Right ventricle myocardium inferior (tissue), 1 donor: ENCODE measurements around the gene TIMD4. TPM values are rescaled to one million over a fixed set of nuclear protein-coding genes. Genes with fewer than 3 reads are reported as not detected.
"Not testable (repeated sequence)": the region's sequence is repeated elsewhere in the genome, so short reads cannot be mapped to it uniquely, and the experiment has no call there.

ENCODE experiments used
- ATAC-seq: fragments of 200-7000 bp; cut with Tn5 transposase; one replicate; pipeline ENCODE4 v1.9.1; 2020; ENCODE audit warnings: mild to moderate bottlenecking, moderate library complexity
- DNase-seq: peaks from one replicate; pipeline ENCODE4 v3.0.0; 2021; ENCODE audit errors: missing footprints
- intact Hi-C: fragments of 100-400 bp; cut with DNase I; formaldehyde crosslinking; loops from one replicate; pipeline ENCODE4 v1.11.0; 2022
- total RNA-seq: library from RNA; stranded (reverse); fragmentation: NEBNext Ultra II Directional; extraction: Animal tissue kit (Norgen Biotek cat#: 25700); gene quantifications from one replicate; pipeline ENCODE4 v1.2.1, GENCODE V29; 2021
- donor health status: DM: no; HTN: yes; CAD: no; lungs with severe emphysema.

Gene TIMD4
- total RNA-seq, 1 donor from 2014 or later = 0.35 TPM

DNA sequence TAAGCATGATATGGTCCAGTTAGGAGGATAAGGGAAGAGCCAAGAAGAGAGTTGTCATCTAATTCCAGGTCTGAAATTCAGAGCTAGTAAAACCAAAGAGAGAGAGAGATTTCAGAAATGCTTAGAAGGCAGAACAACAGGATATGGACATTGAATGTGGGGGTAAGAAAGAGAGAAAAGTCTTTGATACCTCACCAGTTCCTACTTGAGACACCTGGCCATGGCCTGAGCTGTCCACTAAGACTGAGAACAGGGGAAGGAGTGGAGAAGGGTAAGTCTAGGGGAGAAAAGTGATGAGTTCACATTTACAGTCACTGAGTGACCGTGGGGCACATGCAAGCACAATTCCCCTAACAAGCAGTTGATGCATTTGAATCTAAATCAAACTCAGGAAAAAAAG lies 35.5 kb downstream of the TIMD4 start:
- no peak for ATAC-seq
- intact Hi-C loops = no loop called here
- DNase-seq = no peak

DNA sequence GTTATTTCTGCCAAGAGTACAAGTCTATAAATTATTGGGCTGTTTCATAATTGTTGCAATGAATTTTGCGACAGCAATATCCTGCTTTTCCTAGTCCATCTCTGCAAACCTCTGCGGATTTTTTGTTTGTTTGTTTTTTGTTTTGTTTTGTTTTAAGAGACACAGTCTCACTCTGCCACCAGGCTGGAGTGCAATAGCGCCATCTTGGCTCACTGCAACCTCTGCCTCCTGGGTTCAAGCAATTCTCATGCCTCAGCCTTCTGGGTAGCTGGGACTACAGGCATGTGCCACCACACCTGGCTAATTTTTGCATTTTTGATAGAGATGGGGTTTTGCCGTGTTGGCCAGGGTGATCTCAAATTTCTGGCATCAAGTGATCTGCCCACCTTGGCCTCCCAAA lies 37.3 kb downstream of the TIMD4 start:
- intact Hi-C loops, ATAC-seq, DNase-seq: not testable (repeated sequence)

DNA sequence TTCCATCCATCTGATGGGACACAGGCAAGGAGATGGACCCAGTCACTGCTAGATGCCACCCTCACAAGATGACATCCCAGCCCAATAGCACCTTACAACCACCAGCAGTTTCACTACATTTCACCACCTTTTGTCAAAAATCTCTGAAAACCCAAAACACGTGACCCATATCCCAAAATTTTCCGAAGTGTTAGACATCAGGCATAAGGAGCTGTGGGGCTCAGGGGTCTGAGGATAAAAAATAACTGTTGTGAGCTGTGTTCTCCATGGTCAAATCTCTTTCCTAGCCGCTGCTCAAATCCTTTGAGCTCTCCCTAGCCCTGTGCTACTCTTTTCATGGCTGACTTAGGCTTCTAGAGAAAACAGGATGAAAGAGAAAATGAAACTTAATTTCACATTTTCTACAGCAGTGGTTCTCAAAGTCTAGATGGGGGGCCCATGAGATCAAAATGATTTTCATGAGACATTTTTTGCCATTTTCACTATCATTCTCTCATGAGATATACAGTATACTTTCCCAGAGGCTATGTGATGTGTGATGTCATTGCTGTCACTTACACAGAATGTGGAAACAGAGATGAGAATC lies 40.7 kb downstream of the TIMD4 start:
- DNase-seq (no peak), ATAC-seq (no peak)
- intact Hi-C loops = no loop called here

DNA sequence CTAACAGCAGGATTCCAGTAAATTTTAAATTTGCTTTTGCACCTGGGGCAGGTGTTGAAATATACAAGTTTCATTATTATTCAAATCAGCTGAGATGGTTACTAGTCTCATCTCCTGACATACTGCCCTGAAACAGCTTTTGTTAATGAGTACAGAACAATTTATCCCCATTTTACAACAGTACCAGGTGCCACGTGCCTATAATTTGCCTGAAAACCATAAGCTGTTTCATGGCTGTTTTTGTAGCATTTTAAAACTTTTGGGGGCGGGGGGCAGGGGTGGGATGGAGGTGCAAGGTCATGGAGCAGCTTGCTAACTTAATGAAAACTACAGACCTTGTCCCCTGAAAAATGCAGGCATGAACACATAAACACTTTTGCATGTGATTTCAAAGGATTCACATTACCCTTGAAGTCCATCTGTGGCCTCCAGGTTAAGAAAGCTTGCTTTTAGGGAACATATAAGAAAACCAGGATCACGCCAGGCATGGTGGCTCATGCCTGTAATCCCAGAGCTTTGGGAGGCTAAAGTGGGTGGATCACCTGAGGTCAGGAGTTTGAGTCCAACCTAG lies 42.1 kb downstream of the TIMD4 start:
- DNase-seq = no peak
- no peak for ATAC-seq
- intact Hi-C loops = no loop called here

DNA sequence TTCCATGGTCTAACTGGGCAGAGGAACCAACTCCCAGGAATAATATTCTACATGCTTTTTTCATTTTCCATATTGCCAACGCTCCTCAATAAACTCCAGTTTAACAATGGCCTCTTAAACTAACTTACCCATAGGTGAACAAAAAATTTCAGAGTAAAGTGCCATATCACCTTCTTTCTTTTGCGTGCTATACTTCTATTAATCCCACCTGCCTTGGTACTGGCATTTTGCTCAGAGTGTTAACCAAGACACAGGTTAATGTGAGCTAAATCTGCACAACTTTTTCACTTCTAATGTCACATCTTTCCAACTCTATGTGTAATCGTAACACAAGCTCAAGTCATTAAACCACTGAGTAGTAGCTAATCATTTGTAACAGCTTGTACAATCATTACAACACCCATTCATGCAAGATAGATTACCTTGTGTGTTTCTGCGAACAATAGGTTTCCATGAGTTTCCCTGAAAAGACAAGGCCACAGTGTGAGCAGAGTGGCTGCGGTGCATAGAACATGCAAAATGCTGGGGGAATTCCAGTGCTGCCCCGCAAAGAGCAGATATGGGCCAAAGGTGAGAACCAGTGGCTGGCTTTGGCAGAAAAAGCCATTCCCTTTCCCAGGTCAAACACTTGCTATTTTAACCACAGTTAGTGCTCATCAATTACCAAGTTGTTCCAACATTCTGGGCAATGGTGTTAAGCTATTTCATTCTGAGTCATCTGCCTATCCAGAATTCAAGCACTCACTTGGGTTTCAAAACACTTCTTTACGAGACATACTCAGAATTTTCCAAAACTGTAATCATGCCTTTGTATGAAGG lies 42.8 kb downstream of the TIMD4 start:
- no peak for ATAC-seq
- intact Hi-C loops = no loop called here
- DNase-seq = no peak

DNA sequence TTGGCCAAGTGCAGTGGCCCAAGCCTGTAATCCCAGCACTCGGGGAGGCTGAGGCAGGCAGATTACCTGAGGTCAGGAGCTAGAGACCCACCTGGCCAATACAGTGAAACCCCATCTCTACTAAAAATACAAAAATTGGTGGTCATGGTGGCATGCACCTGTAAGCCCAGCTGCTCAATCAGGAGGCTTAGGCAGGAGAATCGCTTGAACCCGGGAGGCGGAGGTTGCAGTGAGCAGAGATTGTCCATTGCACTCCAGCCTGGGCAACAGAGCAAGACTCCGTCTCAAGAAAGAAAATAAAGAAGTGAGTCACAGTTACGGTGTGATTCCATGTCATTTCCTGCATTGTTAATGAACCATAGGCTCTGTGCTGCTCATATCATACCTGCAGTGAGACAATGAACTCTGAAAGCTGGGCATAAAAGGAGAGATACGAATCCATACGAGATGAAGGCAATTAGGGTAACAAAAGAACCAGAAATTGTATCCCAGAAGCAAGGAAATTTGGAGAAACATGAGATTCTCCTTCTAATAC lies 44.6 kb downstream of the TIMD4 start:
- intact Hi-C loops = no loop called here
- no peak for DNase-seq
- no peak for ATAC-seq

DNA sequence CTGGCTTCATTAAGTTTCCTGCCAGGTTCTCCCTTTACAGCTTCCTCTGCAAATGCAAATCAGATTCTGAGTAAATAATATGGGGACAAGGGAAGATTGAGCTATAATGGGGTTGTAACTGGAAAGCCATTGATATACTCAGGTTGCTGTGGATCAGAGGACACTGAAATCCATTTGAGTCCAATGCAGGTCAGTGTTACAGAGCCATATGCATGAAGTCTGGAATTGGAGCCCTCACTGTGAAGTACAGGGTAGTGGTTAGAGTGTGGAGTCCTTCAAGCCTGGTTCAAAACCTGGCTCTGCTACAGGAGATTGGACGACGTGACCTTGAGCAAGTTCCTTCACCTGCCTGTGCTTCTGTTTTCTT lies 48.7 kb downstream of the TIMD4 start:
- ATAC-seq (no peak), DNase-seq (no peak)

DNA sequence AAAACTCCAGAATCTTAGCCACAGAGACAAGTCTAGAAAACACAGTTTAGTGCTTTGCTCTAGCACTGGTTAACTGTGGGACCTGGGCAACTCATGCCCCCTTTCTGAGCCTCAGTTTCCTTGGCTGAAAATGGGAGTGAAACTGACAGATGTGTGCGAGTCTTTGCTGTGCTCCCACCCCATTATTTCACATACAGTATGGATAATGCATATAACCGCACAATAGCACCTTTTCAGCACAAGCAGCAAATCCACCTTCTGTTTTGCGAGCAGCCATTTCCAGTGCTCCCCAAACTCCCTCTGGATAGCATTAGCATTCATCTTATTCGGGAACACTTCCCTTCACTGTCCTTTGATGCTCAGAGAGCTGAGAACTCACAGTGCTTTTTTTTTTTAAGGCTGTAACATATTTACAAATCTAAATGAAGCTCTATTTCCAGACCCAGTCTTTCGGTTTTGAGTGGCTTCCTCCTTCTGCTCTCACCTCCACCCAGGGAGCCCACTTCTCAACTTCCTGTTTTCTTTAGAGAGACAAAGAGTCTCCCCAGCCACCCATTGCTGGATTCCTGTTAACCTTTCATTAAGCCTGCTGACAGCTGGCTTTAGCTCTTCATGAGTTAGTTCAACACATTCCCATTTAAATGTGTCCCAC lies 49.2 kb downstream of the TIMD4 start:
- DNase-seq (no peak), ATAC-seq (no peak)
- intact Hi-C loops = no loop called here

More for the DNA sequence above, 48.7 kb downstream of the TIMD4 start:
- intact Hi-C loops = no loop called here

DNA sequence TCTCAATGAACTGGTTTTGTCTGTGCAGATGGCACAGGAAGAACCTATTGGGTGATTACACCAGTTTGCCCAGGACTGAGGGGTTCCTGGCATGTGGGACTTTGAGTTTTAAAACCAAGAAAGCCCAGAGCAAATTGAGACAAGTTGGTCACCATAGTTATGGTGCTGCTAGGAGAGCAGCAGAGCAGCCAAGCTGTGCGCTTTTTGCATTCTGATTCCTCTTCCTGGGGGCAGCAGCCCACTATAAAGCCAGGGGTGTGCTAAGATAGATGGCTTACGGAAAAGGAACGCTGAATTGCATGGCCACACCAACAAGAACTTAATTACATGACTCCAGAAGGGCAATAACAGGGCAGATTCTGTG lies 49.7 kb downstream of the TIMD4 start:
- intact Hi-C loops = no loop called here
- ATAC-seq (no peak), DNase-seq (no peak)

DNA sequence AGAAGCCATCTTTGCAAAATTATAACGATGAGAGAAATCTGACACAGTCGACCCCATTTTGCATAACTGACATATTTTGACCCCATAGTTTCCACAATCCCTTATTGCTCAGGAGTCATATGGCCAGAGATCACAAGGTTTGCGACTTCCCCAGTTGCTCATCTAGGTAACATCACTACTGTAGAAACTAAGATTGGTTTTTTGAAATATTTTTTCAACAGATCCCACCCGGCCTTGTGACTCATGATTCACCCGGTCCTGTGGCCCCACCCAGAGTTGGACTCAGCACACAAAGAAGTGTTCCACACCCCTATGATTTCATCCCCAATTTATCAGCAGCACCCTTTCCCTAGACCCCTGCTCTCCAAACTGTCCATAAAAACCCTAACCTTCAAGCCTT lies 50.2 kb downstream of the TIMD4 start:
- no peak for DNase-seq
- ATAC-seq = no peak
- intact Hi-C loops = no loop called here

DNA sequence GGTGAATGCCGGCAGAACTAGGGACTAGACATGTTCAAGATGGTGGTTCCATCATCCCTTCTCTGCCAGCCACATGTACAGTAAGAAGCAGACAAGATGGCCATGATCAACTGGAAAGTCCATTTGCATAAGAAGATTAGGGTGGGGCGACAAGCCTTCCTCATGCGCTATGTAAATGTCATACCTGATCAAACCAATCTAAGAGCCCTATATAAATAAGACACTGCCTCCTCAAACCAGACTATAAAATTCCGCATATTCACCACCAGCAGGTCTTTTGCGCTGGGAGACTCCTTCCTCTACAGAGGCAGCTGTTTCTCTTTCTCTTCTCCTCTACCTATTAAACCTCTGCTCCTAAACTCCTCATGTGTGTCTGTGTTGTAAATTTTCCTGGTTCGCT lies 53.8 kb downstream of the TIMD4 start:
- ATAC-seq (no peak), DNase-seq (no peak)
- intact Hi-C loops = no loop called here

DNA sequence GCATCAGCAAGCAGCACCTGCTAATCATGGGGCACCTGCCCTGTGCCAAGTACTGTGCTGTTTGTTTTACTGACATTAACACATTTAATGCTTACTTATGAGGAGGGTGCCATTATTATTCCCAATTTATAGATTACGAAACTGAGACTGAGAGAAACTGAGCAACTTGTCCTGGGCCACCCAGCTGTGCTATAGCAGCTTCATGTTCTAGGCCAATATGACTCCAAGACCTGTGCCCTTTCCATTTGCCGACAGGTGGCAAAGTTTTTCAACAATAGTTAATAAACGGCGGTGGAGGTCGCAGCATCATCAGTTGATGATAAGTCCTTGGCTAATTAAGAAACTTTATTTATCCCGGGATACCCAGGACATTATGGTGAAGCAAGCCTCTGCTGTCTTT lies 55.4 kb downstream of the TIMD4 start:
- no peak for DNase-seq
- intact Hi-C loops = no loop called here
- ATAC-seq = no peak

DNA sequence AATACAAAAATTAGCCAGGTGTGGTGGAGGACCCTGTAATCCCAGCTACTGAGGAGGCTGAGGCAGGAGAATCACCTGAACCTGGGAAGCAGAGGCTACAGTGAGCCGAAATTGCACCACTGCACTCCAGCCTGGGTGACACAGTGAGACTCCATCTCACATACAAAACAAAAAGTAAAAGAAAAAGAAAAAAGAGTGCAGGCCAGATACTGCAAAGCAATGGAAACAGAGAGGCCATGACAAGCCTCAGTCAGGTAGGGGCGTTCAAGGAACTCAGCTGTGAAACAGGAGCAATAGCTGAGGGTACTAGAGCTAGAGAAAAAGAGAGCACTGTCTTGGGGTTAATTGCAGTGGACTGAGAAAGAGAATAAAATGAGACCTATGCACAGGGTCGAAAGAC lies 56.2 kb downstream of the TIMD4 start:
- no peak for ATAC-seq
- DNase-seq = no peak
- intact Hi-C loops = no loop called here

DNA sequence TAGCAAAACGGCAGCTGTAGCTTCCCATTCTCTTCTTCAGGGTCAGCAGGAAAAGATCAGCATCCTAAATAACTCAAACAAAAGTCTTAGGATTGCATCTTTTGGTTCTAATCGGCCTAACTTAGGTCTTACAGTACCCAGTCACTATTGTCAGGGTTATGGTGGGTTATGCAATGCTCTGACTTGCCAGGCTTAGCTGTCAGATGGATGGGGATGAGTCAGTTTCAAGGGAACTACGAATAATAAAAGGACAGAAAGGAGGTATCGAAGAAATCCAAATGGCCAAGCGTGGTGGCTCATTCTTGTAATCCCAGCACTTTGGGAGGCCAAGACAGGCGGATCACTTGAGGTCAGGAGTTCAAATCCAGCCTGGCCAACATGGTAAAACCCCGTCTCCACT lies 66.5 kb downstream of the TIMD4 start:
- DNase-seq (no peak), ATAC-seq (no peak)
- intact Hi-C loops = no loop called here

DNA sequence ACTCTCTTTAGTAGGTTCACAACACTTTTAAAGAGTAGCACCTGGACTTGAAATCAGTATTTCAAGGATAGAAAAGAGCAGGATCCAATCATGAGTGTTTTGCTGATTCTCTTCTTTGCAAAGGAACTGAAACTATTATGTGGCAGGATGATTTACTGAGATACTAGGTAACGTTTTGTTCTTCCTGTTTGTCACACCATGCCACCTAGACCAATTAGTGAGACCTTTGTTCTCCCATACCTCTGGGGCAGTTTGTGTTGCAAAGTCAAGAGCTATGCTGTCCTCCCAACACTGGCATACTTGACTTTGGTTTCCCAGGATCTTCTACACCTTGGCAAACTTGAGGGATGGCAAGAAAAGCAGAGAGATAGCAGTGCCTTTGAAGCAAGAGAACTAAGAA lies 69.5 kb downstream of the TIMD4 start:
- intact Hi-C loops = no loop called here
- DNase-seq (no peak), ATAC-seq (no peak)

DNA sequence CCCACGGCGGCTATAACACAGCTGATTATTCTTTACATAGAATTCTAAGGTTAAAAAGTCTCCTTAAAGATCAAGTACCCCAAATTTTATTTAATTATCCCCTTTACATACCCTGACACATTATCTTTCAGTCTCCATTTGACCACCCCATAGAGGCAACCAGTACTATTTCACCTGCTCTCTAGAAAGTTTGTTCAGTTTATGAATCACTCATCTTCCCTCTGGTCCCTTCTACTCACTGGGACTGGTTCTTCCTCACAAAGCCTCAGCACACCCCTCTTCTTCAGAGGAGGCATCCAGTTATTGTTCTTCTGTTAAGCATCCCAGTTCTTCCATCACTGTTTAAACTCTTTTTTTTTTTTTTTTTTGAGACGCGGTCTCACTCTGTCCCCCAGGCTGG lies 70.2 kb downstream of the TIMD4 start:
- ATAC-seq (no peak), DNase-seq (no peak)
- intact Hi-C loops = no loop called here

DNA sequence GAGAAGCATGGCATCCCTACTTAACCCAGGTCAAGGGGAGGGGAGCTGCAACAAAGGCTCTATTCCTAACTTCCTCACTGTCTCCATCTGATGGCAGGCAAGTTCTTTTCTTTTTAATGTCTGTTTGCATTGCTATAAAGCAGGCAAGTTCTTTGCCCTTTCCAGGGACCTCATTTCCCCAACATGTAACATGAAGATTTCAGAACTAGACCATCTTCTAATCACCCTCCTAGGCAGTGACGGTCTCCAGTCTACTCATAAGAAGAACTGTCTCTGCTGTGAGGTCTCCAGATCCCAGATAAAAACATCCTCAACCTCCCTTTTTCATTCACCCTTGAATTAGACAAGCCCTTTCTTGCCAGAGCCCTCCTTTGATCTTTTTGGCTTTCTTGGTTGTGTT lies 70.8 kb downstream of the TIMD4 start:
- no peak for DNase-seq
- intact Hi-C loops = no loop called here
- ATAC-seq = no peak

DNA sequence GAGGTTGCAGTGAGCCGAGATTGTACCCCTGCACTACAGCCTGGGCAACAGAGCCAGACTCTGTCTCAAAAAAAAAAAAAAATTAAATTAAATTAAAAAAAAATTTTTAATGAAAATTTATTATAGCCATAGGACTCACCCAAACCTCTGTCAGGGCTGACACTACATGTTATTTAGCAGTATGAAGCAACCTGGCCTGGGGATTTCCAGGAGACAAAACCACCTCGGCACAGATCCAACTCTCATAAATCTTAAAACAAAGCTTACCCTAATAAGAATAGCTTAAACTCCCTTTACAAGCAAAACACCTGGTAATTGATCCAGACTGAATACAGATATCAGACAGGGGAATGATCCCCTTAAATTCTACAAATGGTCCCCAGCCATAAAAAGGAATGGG lies 74.5 kb downstream of the TIMD4 start:
- ATAC-seq (no peak), DNase-seq (no peak)
- intact Hi-C loops = no loop called here

DNA sequence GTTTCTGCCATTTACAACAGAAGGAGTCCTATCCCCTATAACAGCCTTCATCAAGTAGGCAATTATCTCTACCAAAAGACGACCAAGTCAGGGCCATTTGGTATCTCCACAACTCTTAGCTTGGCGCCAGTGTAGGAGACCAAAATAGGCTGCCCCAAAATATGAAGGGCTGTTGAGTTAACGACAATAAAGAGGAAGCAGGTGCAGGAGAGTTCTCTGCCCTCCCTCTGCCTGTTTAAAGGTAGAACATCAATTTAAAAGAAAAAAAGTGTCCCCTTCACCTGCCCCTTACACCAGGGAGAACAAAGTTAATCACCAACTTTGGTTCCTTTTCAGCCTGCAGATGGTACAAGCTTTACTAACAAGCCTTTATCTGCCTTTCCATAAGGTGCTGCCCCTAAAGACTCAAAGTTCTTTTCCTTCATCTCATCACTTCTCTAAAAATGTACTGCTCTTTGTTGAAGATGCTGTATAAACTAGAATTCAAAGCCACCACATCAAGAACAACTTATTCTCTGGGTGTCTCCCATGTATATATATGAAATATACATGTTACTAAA lies 79.6 kb downstream of the TIMD4 start:
- DNase-seq = no peak
- no peak for ATAC-seq
- intact Hi-C loops = no loop called here
